ENCODE data around the gene TNIK. TPM values are rescaled to one million over a fixed set of nuclear protein-coding genes. Genes with fewer than 3 reads are reported as not detected.

TNIK gene
- total RNA-seq, 6 donors from 2014 or later: 23.2 to 74.4 (median 38.3) TPM

DNA sequence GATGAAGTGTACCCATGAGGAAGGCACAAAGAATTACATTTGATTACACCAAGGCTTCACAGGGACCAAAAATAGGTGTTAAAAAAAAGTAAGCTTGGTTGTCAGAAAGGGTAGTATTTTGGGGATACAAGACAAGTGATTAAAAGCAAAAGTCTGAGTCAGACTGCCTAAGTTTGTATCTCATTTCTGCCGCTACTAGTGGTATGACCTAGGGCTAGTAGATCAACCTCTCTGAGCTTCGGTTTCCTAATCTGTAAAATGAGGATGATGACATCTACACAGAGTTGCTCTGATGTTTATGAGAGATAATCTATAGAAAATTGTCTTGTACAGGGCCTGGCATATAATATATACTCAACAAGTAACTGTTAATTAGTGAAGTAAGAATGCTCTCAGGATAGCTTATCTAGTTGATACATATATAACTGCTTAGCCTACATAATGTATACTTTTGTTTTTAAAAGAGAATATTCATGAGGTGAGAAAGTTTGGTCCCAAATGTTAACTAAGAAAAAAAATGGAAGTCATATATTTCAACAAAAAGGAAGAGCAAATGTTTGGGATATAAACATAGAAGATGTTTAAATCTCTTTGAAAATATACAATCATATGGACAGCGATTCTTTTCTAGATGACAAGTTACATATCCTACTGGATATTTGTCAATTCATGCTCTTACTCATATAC is 270.7 kb downstream of the TNIK start:
- no peak overlapping the region for H3K4me3 ChIP-seq
- TF ChIP-seq EP300 (IDR thresholded peaks at IDR 0.05) (no peak), POLR2AphosphoS5 (IDR thresholded peaks at IDR 0.05) (no peak), POLR2A (IDR thresholded peaks at IDR 0.05) (no peak)
- TF ChIP-seq, protein P1, sequence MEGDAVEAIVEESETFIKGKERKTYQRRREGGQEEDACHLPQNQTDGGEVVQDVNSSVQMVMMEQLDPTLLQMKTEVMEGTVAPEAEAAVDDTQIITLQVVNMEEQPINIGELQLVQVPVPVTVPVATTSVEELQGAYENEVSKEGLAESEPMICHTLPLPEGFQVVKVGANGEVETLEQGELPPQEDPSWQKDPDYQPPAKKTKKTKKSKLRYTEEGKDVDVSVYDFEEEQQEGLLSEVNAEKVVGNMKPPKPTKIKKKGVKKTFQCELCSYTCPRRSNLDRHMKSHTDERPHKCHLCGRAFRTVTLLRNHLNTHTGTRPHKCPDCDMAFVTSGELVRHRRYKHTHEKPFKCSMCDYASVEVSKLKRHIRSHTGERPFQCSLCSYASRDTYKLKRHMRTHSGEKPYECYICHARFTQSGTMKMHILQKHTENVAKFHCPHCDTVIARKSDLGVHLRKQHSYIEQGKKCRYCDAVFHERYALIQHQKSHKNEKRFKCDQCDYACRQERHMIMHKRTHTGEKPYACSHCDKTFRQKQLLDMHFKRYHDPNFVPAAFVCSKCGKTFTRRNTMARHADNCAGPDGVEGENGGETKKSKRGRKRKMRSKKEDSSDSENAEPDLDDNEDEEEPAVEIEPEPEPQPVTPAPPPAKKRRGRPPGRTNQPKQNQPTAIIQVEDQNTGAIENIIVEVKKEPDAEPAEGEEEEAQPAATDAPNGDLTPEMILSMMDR (IDR thresholded peaks at IDR 0.05): no peak
- no peak overlapping the region for H3K27ac ChIP-seq
- H3K36me3 ChIP-seq: no peaks in the 10 kb centered on the region
- WGBS, 2 donors: 76 to 95% methylated on average over 3 of the region's 3 CpGs
- peaks cover 0 to 9% (median 3%) of the 10 kb centered on the region in 4 donors for H3K4me1 ChIP-seq
- ATAC-seq (ENCODE audit: low FRiP score in 2 of 2) (no peak), DNase-seq (no peak)
- H3K9me3 ChIP-seq: no peaks in the 10 kb centered on the region
- no peaks in the 10 kb centered on the region for H3K27me3 ChIP-seq

DNA sequence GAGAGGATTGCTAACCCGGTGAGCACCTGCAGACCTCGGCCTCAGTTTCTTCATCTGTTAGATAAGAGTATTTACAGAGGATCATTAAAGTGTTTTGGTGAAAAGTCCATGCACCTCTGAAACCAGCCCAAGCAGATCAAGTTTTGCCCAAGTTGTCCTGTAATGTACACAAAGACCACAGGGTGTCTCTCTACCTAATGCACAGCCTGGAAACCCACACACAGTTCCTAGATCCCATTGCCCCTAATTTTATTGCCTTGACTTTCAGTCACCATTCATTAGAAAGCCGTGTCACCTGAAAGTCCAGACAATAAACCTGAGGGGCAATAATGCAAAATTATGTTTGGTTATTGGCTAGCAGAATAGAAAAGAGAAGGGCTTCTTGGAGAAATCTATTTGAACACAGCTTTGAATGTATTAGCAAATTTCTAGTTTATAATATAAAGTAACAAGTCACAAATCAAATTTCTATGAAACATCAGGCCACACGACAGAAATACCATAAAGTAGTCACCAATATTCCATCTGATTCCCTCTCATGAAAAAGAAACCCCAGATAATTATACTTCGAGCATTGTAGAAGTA is 272.4 kb downstream of the TNIK start:
- peak; percentile 68 to 71 for ATAC-seq (ENCODE audit: low FRiP score in 2 of 2)
- Histone ChIP-seq H3K4me3 (no peak overlapping the region), H3K4me1 (peaks cover 0 to 11% (median 3%) of the 10 kb centered on the region in 4 donors), H3K9me3 (no peaks in the 10 kb centered on the region), H3K27ac (no peak overlapping the region), H3K27me3 (no peaks in the 10 kb centered on the region), H3K36me3 (no peaks in the 10 kb centered on the region)
- no peak for DNase-seq
- 44 to 48% methylated on average over 5 of the region's 5 CpGs for WGBS, 2 donors
- no peak for TF ChIP-seq POLR2AphosphoS5 (IDR thresholded peaks at IDR 0.05)
- TF ChIP-seq, protein P1 (IDR thresholded peaks at IDR 0.05): peak in 4 of 6 experiments; percentile 26 to 55 (median 48)

GRCh38 chr3:171186817-171187500 is 273.2 kb downstream of the TNIK start:
- no peak for TF ChIP-seq POLR2AphosphoS5 (IDR thresholded peaks at IDR 0.05)
- TF ChIP-seq, protein P1 (IDR thresholded peaks at IDR 0.05): no peak
- TF ChIP-seq POLR2A (IDR thresholded peaks at IDR 0.05): no peak
- TF ChIP-seq EP300 (IDR thresholded peaks at IDR 0.05): no peak
- no peak overlapping the region for H3K27ac ChIP-seq
- no peaks in the 10 kb centered on the region for H3K36me3 ChIP-seq
- no peak overlapping the region for H3K4me3 ChIP-seq
- peaks cover 0 to 11% (median 3%) of the 10 kb centered on the region in 4 donors for H3K4me1 ChIP-seq
- WGBS, 2 donors: 68 to 86% methylated on average over 3 of the region's 3 CpGs
- DNase-seq (no peak), ATAC-seq (ENCODE audit: low FRiP score in 2 of 2) (no peak)
- H3K27me3 ChIP-seq: no peaks in the 10 kb centered on the region
- no peaks in the 10 kb centered on the region for H3K9me3 ChIP-seq

DNA sequence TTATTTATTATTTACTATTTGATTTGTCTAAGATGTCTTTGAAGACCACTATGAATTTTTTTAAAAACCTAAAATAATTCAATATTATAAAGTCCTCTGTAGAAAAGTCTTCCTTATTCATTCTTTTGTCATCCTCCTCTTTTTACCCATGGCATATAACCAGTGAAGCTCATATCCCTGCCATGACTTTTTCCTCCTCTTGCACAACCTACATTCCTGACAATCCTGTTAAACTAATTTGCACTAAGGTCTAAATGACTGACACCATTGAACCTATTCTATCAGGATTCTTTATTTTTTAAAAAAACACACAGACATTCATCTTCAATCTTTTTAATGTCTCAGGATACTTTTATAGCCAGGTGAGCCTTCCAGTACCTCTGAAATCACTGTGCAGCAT is 273.8 kb downstream of the TNIK start:
- Histone ChIP-seq H3K4me1 (peaks cover 0 to 11% (median 3%) of the 10 kb centered on the region in 4 donors), H3K9me3 (no peaks in the 10 kb centered on the region), H3K4me3 (no peak overlapping the region), H3K27ac (no peak overlapping the region), H3K36me3 (no peaks in the 10 kb centered on the region), H3K27me3 (no peaks in the 10 kb centered on the region)
- ATAC-seq (ENCODE audit: low FRiP score in 2 of 2): no peak
- no peak for DNase-seq
- no peak for TF ChIP-seq POLR2AphosphoS5 (IDR thresholded peaks at IDR 0.05)
- no peak for TF ChIP-seq EP300 (IDR thresholded peaks at IDR 0.05)
- no peak for TF ChIP-seq POLR2A (IDR thresholded peaks at IDR 0.05)
- TF ChIP-seq, protein P1 (IDR thresholded peaks at IDR 0.05): no peak

Data from upper lobe of left lung (tissue), 6 donors.